GM06990 (cell line): Measurements from ENCODE around the gene MICAL2.

Experiments used
- DNase-seq: peaks from one replicate; pipeline ENCODE4 v3.0.0-alpha.2; 2011; ENCODE audit not compliant: insufficient read length; ENCODE audit errors: extremely low read depth
- H3K27me3 ChIP-seq: replicated peaks from 2 replicates; pipeline ENCODE4 v1.6.0; 2011; ENCODE audit warnings: low read length; ENCODE audit not compliant: control insufficient read depth, insufficient read depth
- H3K36me3 ChIP-seq: 2 replicates; pipeline ENCODE4 v1.5.1; 2011; ENCODE audit warnings: low read length; ENCODE audit not compliant: control insufficient read depth, insufficient read depth
- H3K4me3 ChIP-seq: replicated peaks from 2 replicates; pipeline ENCODE4 v1.5.1; 2011; ENCODE audit warnings: low read depth, mild to moderate bottlenecking, control low read depth, low read length
- CTCF ChIP-seq: IDR thresholded peaks from 2 replicates; pipeline ENCODE4 v1.5.1; 2011; ENCODE audit warnings: low read length, control low read depth, mild to moderate bottlenecking, inconsistent platforms; ENCODE audit not compliant: insufficient read depth, poor library complexity, severe bottlenecking

Gene MICAL2

GRCh38 chr11:12070446-12071267 lies 39.7 kb upstream of the MICAL2 start:
- no peak for DNase-seq
- Histone ChIP-seq H3K4me3 (no peak overlapping the region), H3K27me3 (peaks cover 1% of the 10 kb centered on the region), H3K36me3 (no peaks in the 10 kb centered on the region)
- TF ChIP-seq CTCF = no peak

GRCh38 chr11:12071574-12071973 lies 38.8 kb upstream of the MICAL2 start:
- no peak for DNase-seq
- no peaks in the 10 kb centered on the region for H3K36me3 ChIP-seq
- H3K27me3 ChIP-seq = peaks cover 1% of the 10 kb centered on the region
- TF ChIP-seq CTCF = no peak
- no peak overlapping the region for H3K4me3 ChIP-seq

GRCh38 chr11:12073436-12073835 lies 37.0 kb upstream of the MICAL2 start:
- DNase-seq = no peak
- no peak overlapping the region for H3K4me3 ChIP-seq
- no peaks in the 10 kb centered on the region for H3K36me3 ChIP-seq
- peaks cover 1% of the 10 kb centered on the region for H3K27me3 ChIP-seq
- no peak for TF ChIP-seq CTCF

GRCh38 chr11:12073886-12074285 lies 36.5 kb upstream of the MICAL2 start:
- Histone ChIP-seq H3K4me3 (no peak overlapping the region), H3K27me3 (peaks cover 1% of the 10 kb centered on the region), H3K36me3 (no peaks in the 10 kb centered on the region)
- TF ChIP-seq CTCF = no peak
- DNase-seq = no peak

GRCh38 chr11:12074529-12075195 lies 35.7 kb upstream of the MICAL2 start:
- Histone ChIP-seq H3K4me3 (no peak overlapping the region), H3K27me3 (peaks cover 1% of the 10 kb centered on the region), H3K36me3 (no peaks in the 10 kb centered on the region)
- no peak for TF ChIP-seq CTCF
- DNase-seq = no peak
